ENCODE data around the gene TXNDC2. TPM values are rescaled to one million over a fixed set of nuclear protein-coding genes. Genes with fewer than 3 reads are reported as not detected.

The TXNDC2 gene
- total and polyA plus RNA-seq, 2 of the 4 experiments (the other 2 are of a cell fraction): 0.18 TPM; not detected in 1

GRCh38 chr18:9907867-9908266 lies 22.1 kb downstream of the TXNDC2 start:
- Histone ChIP-seq H4K91ac (ENCODE audit: insufficient read depth, low read depth, low read length) (no peak overlapping the region), H4K5ac (ENCODE audit: low read depth, low read length) (no peak overlapping the region), H3K9me3 (ENCODE audit: control insufficient read depth, insufficient read depth, low read length) (no peaks in the 10 kb centered on the region), H3K27ac (ENCODE audit: insufficient read depth, low read length) (no peak overlapping the region), H3K56ac (ENCODE audit: extremely low read depth, insufficient read depth, low read length) (no peak overlapping the region), H3K27me3 (ENCODE audit: control insufficient read depth, insufficient read depth, low read length) (no peaks in the 10 kb centered on the region), H3K9me1 (ENCODE audit: insufficient read depth, low read length) (no peaks in the 10 kb centered on the region), H3K4ac (ENCODE audit: low read depth, low read length) (no peak overlapping the region), H3K4me2 (ENCODE audit: low read depth, low read length) (no peak overlapping the region), H2AFZ (replicated peaks; ENCODE audit: low read length, poor library complexity) (no peak overlapping the region), H2BK20ac (ENCODE audit: low read depth, low read length) (no peak overlapping the region), H4K8ac (ENCODE audit: low read depth in 2 of 2, low read length in 2 of 2) (no peak overlapping the region), H3K36me3 (ENCODE audit: control insufficient read depth, insufficient read depth, low read length) (no peaks in the 10 kb centered on the region), H3K18ac (ENCODE audit: low read depth, low read length) (no peak overlapping the region), H4K20me1 (ENCODE audit: insufficient read depth, low read length) (no peaks in the 10 kb centered on the region), H2BK5ac (ENCODE audit: low read depth, low read length, poor library complexity, severe bottlenecking) (no peak overlapping the region), H3K23ac (ENCODE audit: low read depth, low read length) (no peak overlapping the region), H2BK15ac (ENCODE audit: low read depth, low read length) (no peak overlapping the region), H2AK9ac (replicated peaks; ENCODE audit: low read depth, low read length, poor library complexity) (no peak overlapping the region), H3K9ac (ENCODE audit: low read depth, low read length) (no peak overlapping the region), H2AK5ac (ENCODE audit: low read depth, low read length) (no peak overlapping the region), H3K4me1 (ENCODE audit: control insufficient read depth, insufficient read depth, low read length) (no peaks in the 10 kb centered on the region), H3K14ac (replicated peaks; ENCODE audit: low read depth, low read length) (no peak overlapping the region), H3K79me1 (ENCODE audit: low read depth in 1 of 2, low read length in 2 of 2) (0 out of 4 replicates have a peak, but pooled peaks cover 0 to 3% of the 10 kb centered on the region in 2 experiments), H3K4me3 (ENCODE audit: insufficient read depth, low read depth, low read length) (no peak overlapping the region), H2BK120ac (ENCODE audit: low read depth, low read length) (no peak overlapping the region)
- in situ Hi-C loops (cut with MboI; ENCODE audit: low sequenced_read_pairs) (no loop called here), intact Hi-C loops (cut with micrococcal nuclease) (no loop called here), dilution Hi-C loops (cut with HindIII; ENCODE audit: low sequenced_read_pairs, unreplicated experiment) (no loop called here)
- DNase-seq (no peak), ATAC-seq (ENCODE audit: low read depth) (no peak)
- no peak for TF ChIP-seq CTCF (conservative IDR thresholded peaks at IDR 0.05; ENCODE audit: low read depth, low read length)
- TF ChIP-seq BHLHE40 (IDR thresholded peaks at IDR 0.05; ENCODE audit: low read depth, low read length): no peak
- no peak for TF ChIP-seq RAD21 (IDR thresholded peaks at IDR 0.05; ENCODE audit: low read length)
- no peak for TF ChIP-seq FOS (IDR thresholded peaks at IDR 0.05; ENCODE audit: low read depth, low read length)
- TF ChIP-seq MAZ (IDR thresholded peaks at IDR 0.05; ENCODE audit: borderline replicate concordance, low read depth, low read length): no peak
- TF ChIP-seq ELK1 (IDR thresholded peaks at IDR 0.05; ENCODE audit: borderline replicate concordance, low read depth, low read length): no peak
- TF ChIP-seq NFE2L2 (IDR thresholded peaks at IDR 0.05; ENCODE audit: low read depth, low read length): no peak
- no peak for TF ChIP-seq MXI1 (IDR thresholded peaks at IDR 0.05; ENCODE audit: borderline replicate concordance, low read depth, low read length)
- TF ChIP-seq, protein P1, sequence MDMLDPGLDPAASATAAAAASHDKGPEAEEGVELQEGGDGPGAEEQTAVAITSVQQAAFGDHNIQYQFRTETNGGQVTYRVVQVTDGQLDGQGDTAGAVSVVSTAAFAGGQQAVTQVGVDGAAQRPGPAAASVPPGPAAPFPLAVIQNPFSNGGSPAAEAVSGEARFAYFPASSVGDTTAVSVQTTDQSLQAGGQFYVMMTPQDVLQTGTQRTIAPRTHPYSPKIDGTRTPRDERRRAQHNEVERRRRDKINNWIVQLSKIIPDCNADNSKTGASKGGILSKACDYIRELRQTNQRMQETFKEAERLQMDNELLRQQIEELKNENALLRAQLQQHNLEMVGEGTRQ (IDR thresholded peaks at IDR 0.05; ENCODE audit: low read depth, low read length): no peak
- TF ChIP-seq POLR2A (IDR thresholded peaks at IDR 0.05; ENCODE audit: low read depth, low read length): no peak
- ChIA-PET POLR2A (ENCODE audit: unreplicated experiment) (no interaction called here), CTCF (no interaction called here)
- no TSS peak for BruUV-seq (replicated peaks)
- WGBS, 2 experiments (ENCODE audit: extremely low coverage in 2 of 2, insufficient read length in 1 of 2): no CpG with 5 or more reads among the region's 4 CpGs
